Measurements from ENCODE around the gene MAGED2.
A peak's percentile ranks its signal among the peaks of the same experiment; 100 is the strongest.
"Not testable (repeated sequence)": the region's sequence is repeated elsewhere in the genome, so short reads cannot be mapped to it uniquely, and the experiment has no call there.

Gene MAGED2

GRCh38 chrX:54807524-54808108, at the start of gene MAGED2:
TSS of gene MAGED2 (plus strand) at chrX:54807745. CDS start at chrX:54809332, 1,587 bp downstream.
- DNase-seq (ENCODE audit: low read depth, low spot score) = peak; percentile 68

- no peak for DNase-seq (ENCODE audit: low read depth, low spot score)
Observed at GRCh38 chrX:54758114-54759055, 49.2 kb upstream of the MAGED2 start.

- DNase-seq (ENCODE audit: low read depth, low spot score) = peak; percentile 92
Observed at GRCh38 chrX:54774391-54775094, 33.0 kb upstream of the MAGED2 start.

- no peak for DNase-seq (ENCODE audit: low read depth, low spot score)
Observed at GRCh38 chrX:54776061-54776460, 31.5 kb upstream of the MAGED2 start.

GRCh38 chrX:54776987-54777672, 30.4 kb upstream of the MAGED2 start:
- DNase-seq (ENCODE audit: low read depth, low spot score) = no peak

GRCh38 chrX:54785901-54786300, 21.6 kb upstream of the MAGED2 start:
- DNase-seq (ENCODE audit: low read depth, low spot score) = peak; percentile 56

- DNase-seq (ENCODE audit: low read depth, low spot score) = peak; percentile 78
Observed at GRCh38 chrX:54786967-54787366, 20.6 kb upstream of the MAGED2 start.

- no peak for DNase-seq (ENCODE audit: low read depth, low spot score)
Observed at GRCh38 chrX:54788446-54788845, 19.1 kb upstream of the MAGED2 start.

GRCh38 chrX:54789405-54789804, 18.1 kb upstream of the MAGED2 start:
- not testable (repeated sequence) for DNase-seq (ENCODE audit: low read depth, low spot score)

- no peak for DNase-seq (ENCODE audit: low read depth, low spot score)
Observed at GRCh38 chrX:54794028-54794427, 13.5 kb upstream of the MAGED2 start.

- DNase-seq (ENCODE audit: low read depth, low spot score) = no peak
Observed at GRCh38 chrX:54794795-54795194, 12.8 kb upstream of the MAGED2 start.

- DNase-seq (ENCODE audit: low read depth, low spot score) = no peak
Observed at GRCh38 chrX:54798137-54798536, 9.4 kb upstream of the MAGED2 start, which contains the start of gene ITIH6. TSS of gene ITIH6 (minus strand) at chrX:54798255. CDS start at chrX:54798210, 45 bp downstream.

GRCh38 chrX:54799046-54799445, 8.5 kb upstream of the MAGED2 start:
- no peak for DNase-seq (ENCODE audit: low read depth, low spot score)

- no peak for DNase-seq (ENCODE audit: low read depth, low spot score)
Observed at GRCh38 chrX:54808109-54808604, 612 bp downstream of the MAGED2 start.

- peak; percentile 100 for DNase-seq (ENCODE audit: low read depth, low spot score)
Observed at GRCh38 chrX:54808605-54809483, 1.3 kb downstream of the MAGED2 start.

- no peak for DNase-seq (ENCODE audit: low read depth, low spot score)
Observed at GRCh38 chrX:54810532-54810931, 3.0 kb downstream of the MAGED2 start.

GRCh38 chrX:54811301-54811885, 3.8 kb downstream of the MAGED2 start:
- DNase-seq (ENCODE audit: low read depth, low spot score) = no peak

GRCh38 chrX:54812306-54812705, 4.8 kb downstream of the MAGED2 start:
- DNase-seq (ENCODE audit: low read depth, low spot score) = peak; percentile 0

GRCh38 chrX:54817220-54817820, 9.8 kb downstream of the MAGED2 start:
- peak; percentile 0 for DNase-seq (ENCODE audit: low read depth, low spot score)

GRCh38 chrX:54818221-54818620, 10.7 kb downstream of the MAGED2 start:
- DNase-seq (ENCODE audit: low read depth, low spot score) = no peak

Measured in ELF-1 (cell line).